Lower lobe of right lung (tissue), 2 donors: ENCODE results near the gene TRIM13. TPM values are rescaled to one million over a fixed set of nuclear protein-coding genes. Genes with fewer than 3 reads are reported as not detected.
A peak's percentile ranks its signal among the peaks of the same experiment; 100 is the strongest.
"Not testable (repeated sequence)": the region's sequence is repeated elsewhere in the genome, so short reads cannot be mapped to it uniquely, and the experiment has no call there.

ENCODE experiments used
- ATAC-seq, 2 donors: fragments of 200-7000 bp; cut with Tn5 transposase; one replicate each; pipeline ENCODE4 v1.9.1; 2020 to 2022; ENCODE audit warnings: mild to moderate bottlenecking in 2 of 2, moderate library complexity in 2 of 2
- DNase-seq: peaks from one replicate; pipeline ENCODE4 v3.0.0-alpha.2; 2020
- H3K27ac ChIP-seq: fragments of 200-600 bp; one replicate; pipeline ENCODE4 v1.8.0; 2022
- H3K27me3 ChIP-seq: fragments of 200-600 bp; one replicate; pipeline ENCODE4 v1.8.0; 2022; ENCODE audit warnings: low read depth
- H3K36me3 ChIP-seq: fragments of 200-600 bp; one replicate; pipeline ENCODE4 v1.8.0; 2022; ENCODE audit warnings: mild to moderate bottlenecking
- H3K4me1 ChIP-seq: fragments of 200-600 bp; one replicate; pipeline ENCODE4 v1.8.0; 2022
- H3K4me3 ChIP-seq: fragments of 200-600 bp; one replicate; pipeline ENCODE4 v1.8.0; 2022; ENCODE audit warnings: mild to moderate bottlenecking
- H3K9me3 ChIP-seq: fragments of 200-600 bp; one replicate; pipeline ENCODE4 v1.8.0; 2022
- intact Hi-C: fragments of 100-400 bp; cut with DNase I; formaldehyde crosslinking; loops from one replicate; pipeline ENCODE4 v1.11.0; 2022
- total RNA-seq: library from RNA; stranded (reverse); fragmentation: NEBNext Ultra II Directional; extraction: Animal tissue kit (Norgen Biotek cat#: 25700); gene quantifications from one replicate; pipeline ENCODE4 v1.2.1, GENCODE V29; 2021
- TF ChIP-seq, protein P1 (sequence below): fragments of 200-600 bp; IDR thresholded peaks from one replicate; pipeline ENCODE4 v1.8.0; 2022; ENCODE audit warnings: antibody characterized with exemption, mild to moderate bottlenecking
- donor health status: DM: no; HTN: yes; CAD: no; lungs with severe emphysema.

The TRIM13 gene
- total RNA-seq, 1 donor from 2014 or later: 31.1 TPM

GRCh38 chr13:49976314-49977258 is 20.3 kb upstream of the TRIM13 start:
- H3K9me3 ChIP-seq: no peaks in the 10 kb centered on the region
- H3K27me3 ChIP-seq: no peaks in the 10 kb centered on the region
- H3K27ac ChIP-seq: no peak overlapping the region
- H3K36me3 ChIP-seq: no peaks in the 10 kb centered on the region
- DNase-seq (peak; percentile 79), ATAC-seq (peak; percentile 88 to 89)
- TF ChIP-seq, protein P1, sequence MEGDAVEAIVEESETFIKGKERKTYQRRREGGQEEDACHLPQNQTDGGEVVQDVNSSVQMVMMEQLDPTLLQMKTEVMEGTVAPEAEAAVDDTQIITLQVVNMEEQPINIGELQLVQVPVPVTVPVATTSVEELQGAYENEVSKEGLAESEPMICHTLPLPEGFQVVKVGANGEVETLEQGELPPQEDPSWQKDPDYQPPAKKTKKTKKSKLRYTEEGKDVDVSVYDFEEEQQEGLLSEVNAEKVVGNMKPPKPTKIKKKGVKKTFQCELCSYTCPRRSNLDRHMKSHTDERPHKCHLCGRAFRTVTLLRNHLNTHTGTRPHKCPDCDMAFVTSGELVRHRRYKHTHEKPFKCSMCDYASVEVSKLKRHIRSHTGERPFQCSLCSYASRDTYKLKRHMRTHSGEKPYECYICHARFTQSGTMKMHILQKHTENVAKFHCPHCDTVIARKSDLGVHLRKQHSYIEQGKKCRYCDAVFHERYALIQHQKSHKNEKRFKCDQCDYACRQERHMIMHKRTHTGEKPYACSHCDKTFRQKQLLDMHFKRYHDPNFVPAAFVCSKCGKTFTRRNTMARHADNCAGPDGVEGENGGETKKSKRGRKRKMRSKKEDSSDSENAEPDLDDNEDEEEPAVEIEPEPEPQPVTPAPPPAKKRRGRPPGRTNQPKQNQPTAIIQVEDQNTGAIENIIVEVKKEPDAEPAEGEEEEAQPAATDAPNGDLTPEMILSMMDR: peak; percentile 87
- intact Hi-C loops: no loop called here
- H3K4me1 ChIP-seq: no peaks in the 10 kb centered on the region
- H3K4me3 ChIP-seq: no peak overlapping the region

- no peaks in the 10 kb centered on the region for H3K36me3 ChIP-seq
- no peak overlapping the region for H3K4me3 ChIP-seq
- no peaks in the 10 kb centered on the region for H3K27me3 ChIP-seq
- DNase-seq: no peak
- intact Hi-C loops: no loop called here
- TF ChIP-seq, protein P1: no peak
- no peaks in the 10 kb centered on the region for H3K9me3 ChIP-seq
- no peaks in the 10 kb centered on the region for H3K4me1 ChIP-seq
- no peak overlapping the region for H3K27ac ChIP-seq
- ATAC-seq: no peak
Measured at GRCh38 chr13:49977992-49978391, 18.9 kb upstream of the TRIM13 start.

GRCh38 chr13:49980266-49980665 is 16.6 kb upstream of the TRIM13 start:
- TF ChIP-seq, protein P1: no peak
- Histone ChIP-seq H3K4me3 (no peak overlapping the region), H3K9me3 (no peaks in the 10 kb centered on the region), H3K27ac (no peak overlapping the region), H3K27me3 (no peaks in the 10 kb centered on the region), H3K36me3 (no peaks in the 10 kb centered on the region), H3K4me1 (no peaks in the 10 kb centered on the region)
- DNase-seq (no peak), ATAC-seq (peak in 1 of 2 donors; percentile 28)
- intact Hi-C loops: no loop called here

GRCh38 chr13:49985129-49985528 is 11.7 kb upstream of the TRIM13 start:
- intact Hi-C loops: no loop called here
- Histone ChIP-seq H3K27me3 (no peaks in the 10 kb centered on the region), H3K4me3 (no peak overlapping the region), H3K27ac (no peak overlapping the region), H3K9me3 (no peaks in the 10 kb centered on the region), H3K36me3 (peaks cover 9% of the 10 kb centered on the region), H3K4me1 (no peaks in the 10 kb centered on the region)
- DNase-seq (no peak), ATAC-seq (no peak)
- TF ChIP-seq, protein P1: no peak

DNA sequence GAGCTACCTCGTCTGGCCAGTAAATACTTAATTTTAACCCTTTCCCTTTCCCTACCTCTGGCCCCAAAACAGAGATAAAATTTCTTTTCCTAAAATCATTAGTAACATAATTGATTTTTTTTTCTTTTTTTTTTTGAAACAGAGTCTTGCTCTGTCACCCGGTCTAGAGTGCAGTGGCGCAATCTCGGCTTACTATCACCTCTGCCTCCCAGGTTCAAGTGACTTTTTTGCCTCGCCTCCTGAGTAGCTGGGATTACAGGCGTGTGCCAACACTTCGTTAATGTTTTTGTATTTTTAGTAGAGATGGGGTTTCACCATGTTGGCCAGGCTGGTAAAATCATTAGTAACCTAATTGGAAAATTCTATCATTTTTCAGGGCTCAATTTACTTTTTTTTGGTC is 10.4 kb upstream of the TRIM13 start:
- Histone ChIP-seq H3K27ac (no peak overlapping the region), H3K36me3 (peaks cover 9% of the 10 kb centered on the region), H3K4me3 (no peak overlapping the region), H3K9me3 (no peaks in the 10 kb centered on the region), H3K4me1 (no peaks in the 10 kb centered on the region), H3K27me3 (no peaks in the 10 kb centered on the region)
- TF ChIP-seq, protein P1: no peak
- no peak for DNase-seq
- ATAC-seq: no peak
- intact Hi-C loops: no loop called here

DNA sequence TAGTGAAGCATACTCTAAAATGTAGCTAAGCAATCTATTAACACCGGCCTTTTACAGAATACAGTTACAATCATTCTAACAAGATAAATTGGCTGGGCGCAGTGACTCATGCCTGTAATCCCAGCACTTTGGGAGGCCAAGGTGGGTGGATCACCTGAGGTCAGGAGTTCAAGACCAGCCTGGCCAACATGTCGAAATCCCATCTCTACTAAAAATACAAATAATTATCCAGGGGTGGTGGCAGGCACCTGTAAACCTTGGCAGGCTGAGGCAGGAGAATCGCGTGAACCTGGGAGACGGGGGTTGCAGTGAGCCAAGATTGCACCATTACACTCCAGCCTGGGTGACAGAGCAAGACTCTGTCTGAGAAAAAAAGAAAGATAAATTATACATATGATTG is 6.2 kb upstream of the TRIM13 start:
- intact Hi-C loops, H3K4me1 ChIP-seq, ATAC-seq, H3K4me3 ChIP-seq, DNase-seq, H3K9me3 ChIP-seq, H3K36me3 ChIP-seq, H3K27ac ChIP-seq, H3K27me3 ChIP-seq: not testable (repeated sequence)
